Vagina (tissue), 2 donors: ENCODE results near the gene TIMM44. TPM values are rescaled to one million over a fixed set of nuclear protein-coding genes. Genes with fewer than 3 reads are reported as not detected.

ENCODE experiments used
- DNase-seq, 2 donors: peaks; one replicate each; pipeline ENCODE4 v3.0.0-alpha.2; 2017; ENCODE audit errors: extremely low spot score in 2 of 2
- H3K27ac ChIP-seq: fragments of 200-600 bp; sonication (generic); one replicate; pipeline ENCODE4 v1.5.1; 2019
- H3K27me3 ChIP-seq: fragments of 200-600 bp; sonication (generic); one replicate; pipeline ENCODE4 v1.5.1; 2019
- H3K36me3 ChIP-seq, 2 donors: fragments of 200-600 bp; sonication (generic); one replicate each; pipeline ENCODE4 v1.5.1; 2017 to 2019
- H3K4me1 ChIP-seq: fragments of 200-600 bp; sonication (generic); one replicate; pipeline ENCODE4 v1.5.1; 2019
- H3K4me3 ChIP-seq, 2 donors: fragments of 200-600 bp; sonication (generic); 1 replicate in 1 of 2; 2 replicates in 1 of 2; pipeline ENCODE4 v1.5.1; 2016 to 2019
- H3K9me3 ChIP-seq: fragments of 200-600 bp; sonication (generic); one replicate; pipeline ENCODE4 v1.5.1; 2019
- POLR2A ChIP-seq, 2 donors: fragments of 450-650 bp; IDR thresholded peaks; one replicate each; pipeline ENCODE4 v1.6.1; 2017; ENCODE audit warnings: antibody characterized with exemption in 2 of 2, mild to moderate bottlenecking in 2 of 2, moderate library complexity in 2 of 2
- POLR2AphosphoS5 ChIP-seq, 2 donors: sonication (generic); formaldehyde crosslinking; IDR thresholded peaks; one replicate each; pipeline ENCODE4 v1.9.0; 2017; ENCODE audit warnings: antibody characterized with exemption in 2 of 2, mild to moderate bottlenecking in 2 of 2, low read depth in 1 of 2; ENCODE audit not compliant: insufficient read depth in 1 of 2
- intact Hi-C: fragments of 100-400 bp; cut with DNase I; formaldehyde crosslinking; loops from one replicate; pipeline ENCODE4 v1.15.1; 2023
- total RNA-seq: library from RNA; depleted of rRNA; stranded (reverse); fragments of >200 nt; gene quantifications from one replicate; pipeline ENCODE4 v1.2.3, GENCODE V29; 2016
- TF ChIP-seq, protein P1 (sequence below), 3 experiments: fragments of 450-650 bp in 2 of 3; fragments of 200-600 bp in 1 of 3; sonication (generic) in 1 of 3; IDR thresholded peaks; one replicate each; pipeline ENCODE4 v1.5.1; 2017 to 2019; ENCODE audit warnings: antibody characterized with exemption in 3 of 3, mild to moderate bottlenecking in 2 of 3, moderate library complexity in 2 of 3

Gene TIMM44
- total RNA-seq, 1 donor from 2014 or later: 76.1 TPM

DNA sequence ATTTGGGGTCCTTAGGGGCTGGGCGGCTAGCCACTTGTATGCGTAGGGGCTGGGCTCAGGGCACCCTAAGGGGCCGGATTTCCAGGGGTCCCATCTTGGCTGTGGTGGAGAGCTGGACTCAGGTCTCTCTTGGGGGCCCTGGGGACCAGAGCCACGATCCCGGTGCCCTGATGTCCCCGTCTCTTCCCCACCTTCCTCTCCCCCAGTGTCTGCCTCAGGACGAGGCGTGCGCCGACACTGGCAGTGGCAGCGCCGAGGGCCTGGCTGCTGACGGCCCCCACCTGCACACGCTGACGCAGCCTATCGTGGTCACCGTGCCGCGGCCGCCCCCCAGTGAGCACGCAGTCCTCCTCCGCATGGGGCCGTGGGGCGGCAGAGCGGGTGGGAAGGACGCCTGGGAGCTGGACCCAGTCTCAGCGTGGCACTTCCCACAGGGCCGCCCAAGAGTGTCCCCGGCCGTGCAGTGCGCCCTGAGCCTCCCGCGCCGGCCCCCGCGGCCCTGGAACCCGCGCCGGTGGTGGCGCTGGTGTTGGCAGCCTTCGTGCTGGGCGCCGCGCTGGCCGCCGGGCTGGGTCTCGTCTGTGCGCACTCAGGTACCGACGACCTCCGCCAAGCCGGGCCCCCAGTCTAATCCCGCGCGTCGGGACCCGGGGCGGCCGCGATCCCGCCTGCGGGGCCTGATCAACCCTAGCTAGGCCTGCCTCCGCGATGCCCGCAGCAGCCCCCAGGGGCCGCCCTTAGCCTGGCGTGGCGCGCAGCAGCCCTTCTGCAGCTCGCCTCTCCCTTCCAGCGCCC lies 26.0 kb downstream of the TIMM44 start:
- peaks cover 62% of the 10 kb centered on the region for H3K4me1 ChIP-seq
- no peaks in the 10 kb centered on the region for H3K9me3 ChIP-seq
- DNase-seq: no peak
- H3K27ac ChIP-seq: peak overlapping the region; percentile 63
- intact Hi-C loops: loop anchor here (10.0 kb wide), 1 partner anchor 87 kb away; the partner anchor contains the start of gene ELAVL1
- TF ChIP-seq, protein P1, sequence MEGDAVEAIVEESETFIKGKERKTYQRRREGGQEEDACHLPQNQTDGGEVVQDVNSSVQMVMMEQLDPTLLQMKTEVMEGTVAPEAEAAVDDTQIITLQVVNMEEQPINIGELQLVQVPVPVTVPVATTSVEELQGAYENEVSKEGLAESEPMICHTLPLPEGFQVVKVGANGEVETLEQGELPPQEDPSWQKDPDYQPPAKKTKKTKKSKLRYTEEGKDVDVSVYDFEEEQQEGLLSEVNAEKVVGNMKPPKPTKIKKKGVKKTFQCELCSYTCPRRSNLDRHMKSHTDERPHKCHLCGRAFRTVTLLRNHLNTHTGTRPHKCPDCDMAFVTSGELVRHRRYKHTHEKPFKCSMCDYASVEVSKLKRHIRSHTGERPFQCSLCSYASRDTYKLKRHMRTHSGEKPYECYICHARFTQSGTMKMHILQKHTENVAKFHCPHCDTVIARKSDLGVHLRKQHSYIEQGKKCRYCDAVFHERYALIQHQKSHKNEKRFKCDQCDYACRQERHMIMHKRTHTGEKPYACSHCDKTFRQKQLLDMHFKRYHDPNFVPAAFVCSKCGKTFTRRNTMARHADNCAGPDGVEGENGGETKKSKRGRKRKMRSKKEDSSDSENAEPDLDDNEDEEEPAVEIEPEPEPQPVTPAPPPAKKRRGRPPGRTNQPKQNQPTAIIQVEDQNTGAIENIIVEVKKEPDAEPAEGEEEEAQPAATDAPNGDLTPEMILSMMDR (IDR thresholded peaks at IDR 0.05): peak in 2 of 3 experiments; percentile 17 to 51
- no peak for TF ChIP-seq POLR2AphosphoS5 (IDR thresholded peaks at IDR 0.05; ENCODE audit: insufficient read depth in 1 of 2, low read depth in 1 of 2)
- H3K27me3 ChIP-seq: no peaks in the 10 kb centered on the region
- peaks cover 0 to 22% of the 10 kb centered on the region in 2 donors for H3K36me3 ChIP-seq
- H3K4me3 ChIP-seq: peak overlapping the region; percentile 41 to 48

DNA sequence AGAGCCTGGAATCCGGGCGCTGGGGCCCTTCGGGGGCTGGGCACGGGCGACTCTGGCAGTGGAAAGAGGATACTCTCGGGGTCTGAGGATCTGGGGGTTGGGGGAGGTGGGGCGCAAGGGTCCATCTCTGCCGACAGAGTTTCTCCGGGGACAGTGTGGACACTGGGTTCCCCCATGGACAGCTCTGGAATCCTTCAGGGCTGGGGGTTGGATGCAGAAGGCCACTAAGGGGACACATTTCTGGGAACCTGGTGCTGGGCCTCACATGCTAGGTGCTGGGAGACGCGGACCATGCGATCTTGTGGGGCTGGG lies 26.6 kb downstream of the TIMM44 start:
- intact Hi-C loops: loop anchor here (10.0 kb wide), 1 partner anchor 88 kb away; the partner anchor contains the start of gene ELAVL1
- DNase-seq: no peak
- Histone ChIP-seq H3K9me3 (no peaks in the 10 kb centered on the region), H3K4me3 (peak overlapping the region; percentile 41 to 48), H3K27ac (peak overlapping the region; percentile 63), H3K4me1 (peaks cover 56% of the 10 kb centered on the region), H3K36me3 (peaks cover 0 to 22% of the 10 kb centered on the region in 2 donors), H3K27me3 (no peaks in the 10 kb centered on the region)
- TF ChIP-seq POLR2AphosphoS5 (IDR thresholded peaks at IDR 0.05; ENCODE audit: insufficient read depth in 1 of 2, low read depth in 1 of 2) (no peak), POLR2A (IDR thresholded peaks at IDR 0.05) (no peak)
- TF ChIP-seq, protein P1 (IDR thresholded peaks at IDR 0.05): no peak

DNA sequence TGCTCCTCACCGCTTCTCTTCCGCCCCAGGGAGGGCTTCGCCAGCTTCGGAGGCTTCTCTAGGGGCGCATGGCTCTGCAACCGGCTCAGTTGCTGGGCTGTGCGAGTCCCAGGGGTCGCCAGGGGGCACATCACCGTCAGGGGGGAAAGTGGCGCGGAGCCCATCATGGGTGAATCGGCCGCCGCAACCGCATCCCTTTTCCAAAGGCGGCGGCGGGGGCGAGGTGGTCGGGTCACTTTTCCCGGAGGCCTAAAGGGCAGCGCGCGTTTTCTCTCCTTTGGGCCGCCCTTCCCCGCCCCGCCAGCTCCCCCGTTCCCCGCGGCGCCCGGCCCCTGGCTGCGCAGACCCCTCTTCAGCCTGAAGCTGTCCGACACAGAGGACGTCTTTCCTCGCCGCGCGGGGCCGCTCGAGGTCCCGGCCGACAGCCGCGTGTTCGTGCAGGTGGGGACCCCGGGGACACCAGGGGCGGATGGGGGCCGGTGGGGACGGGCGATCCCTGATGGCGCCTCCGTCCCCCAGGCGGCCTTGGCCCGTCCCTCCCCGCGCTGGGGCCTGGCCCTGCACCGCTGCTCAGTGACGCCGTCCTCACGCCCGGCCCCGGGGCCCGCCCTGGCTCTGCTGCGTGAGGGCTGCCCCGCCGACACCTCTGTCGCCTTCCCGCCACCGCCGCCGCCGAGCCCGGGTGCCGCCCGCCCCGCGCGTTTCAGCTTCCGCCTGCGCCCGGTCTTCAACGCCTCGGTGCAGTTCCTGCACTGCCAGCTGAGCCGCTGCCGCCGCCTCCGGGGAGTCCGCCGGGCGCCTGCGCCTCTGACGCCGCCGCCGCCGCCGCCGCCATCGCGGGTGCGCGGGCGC lies 27.1 kb downstream of the TIMM44 start:
- H3K4me3 ChIP-seq: peak overlapping the region; percentile 41 to 48
- no peaks in the 10 kb centered on the region for H3K9me3 ChIP-seq
- TF ChIP-seq POLR2A (IDR thresholded peaks at IDR 0.05) (no peak), POLR2AphosphoS5 (IDR thresholded peaks at IDR 0.05; ENCODE audit: insufficient read depth in 1 of 2, low read depth in 1 of 2) (no peak)
- TF ChIP-seq, protein P1 (IDR thresholded peaks at IDR 0.05): no peak
- H3K36me3 ChIP-seq: peaks cover 0 to 23% of the 10 kb centered on the region in 2 donors
- intact Hi-C loops: loop anchor here (10.0 kb wide), 1 partner anchor 88 kb away; the partner anchor contains the start of gene ELAVL1
- H3K4me1 ChIP-seq: peaks cover 50% of the 10 kb centered on the region
- no peak for DNase-seq
- no peaks in the 10 kb centered on the region for H3K27me3 ChIP-seq
- H3K27ac ChIP-seq: peak overlapping the region; percentile 63

DNA sequence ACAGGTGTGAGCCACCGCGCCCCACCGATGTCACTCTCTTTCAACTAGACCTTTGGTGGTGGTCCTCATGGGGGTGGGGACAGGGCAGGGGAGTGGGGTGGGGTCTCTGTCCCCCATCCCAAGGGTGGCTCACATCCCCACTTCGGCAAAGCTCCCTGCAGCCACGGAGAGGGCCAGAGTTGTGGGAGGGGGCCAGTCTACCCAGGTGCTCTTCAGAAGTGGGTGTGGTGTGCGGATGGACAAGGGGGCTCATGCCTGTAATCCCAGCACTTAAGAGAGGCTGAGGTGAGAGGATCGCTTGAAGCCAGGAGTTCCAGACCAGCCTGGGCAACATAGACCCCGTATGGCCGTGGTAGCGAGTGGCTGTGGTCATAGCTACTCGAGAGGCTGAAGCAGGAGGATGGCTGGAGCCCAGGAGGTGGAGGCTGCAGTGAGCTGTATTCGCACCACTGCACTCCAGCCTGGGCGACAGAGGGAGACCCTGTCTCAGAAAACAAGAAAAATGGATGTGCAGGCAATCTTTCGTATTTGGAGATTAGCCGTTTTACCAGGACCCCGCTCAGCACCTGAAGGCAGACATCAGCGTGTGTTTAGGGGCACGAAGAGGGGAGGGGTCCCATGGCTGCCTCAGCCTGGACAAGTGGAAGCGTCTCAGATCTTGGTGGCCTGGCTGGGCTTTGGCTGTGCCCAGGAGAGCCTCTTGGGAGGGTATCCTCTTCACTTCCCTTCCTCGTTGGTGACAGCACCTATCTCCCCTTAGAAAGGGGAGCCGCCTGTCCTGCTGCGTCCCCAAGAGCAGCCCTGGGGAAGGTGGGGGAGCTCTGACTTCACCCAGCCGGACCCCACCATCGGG lies 28.0 kb downstream of the TIMM44 start:
- TF ChIP-seq, protein P1 (IDR thresholded peaks at IDR 0.05): no peak
- no peak for TF ChIP-seq POLR2AphosphoS5 (IDR thresholded peaks at IDR 0.05; ENCODE audit: insufficient read depth in 1 of 2, low read depth in 1 of 2)
- no peak for TF ChIP-seq POLR2A (IDR thresholded peaks at IDR 0.05)
- intact Hi-C loops: loop anchor here (10.0 kb wide), 1 partner anchor 89 kb away; the partner anchor contains the start of gene ELAVL1
- DNase-seq: no peak
- H3K27ac ChIP-seq: peak overlapping the region; percentile 63
- peaks cover 46% of the 10 kb centered on the region for H3K4me1 ChIP-seq
- no peaks in the 10 kb centered on the region for H3K9me3 ChIP-seq
- peaks cover 0 to 32% of the 10 kb centered on the region in 2 donors for H3K36me3 ChIP-seq
- H3K4me3 ChIP-seq: peak overlapping the region; percentile 41 to 48
- H3K27me3 ChIP-seq: no peaks in the 10 kb centered on the region
